Breast epithelium (tissue), 3 donors: Measurements from ENCODE around the gene MRPL37.

Experiments
- CTCF ChIP-seq, 3 donors: fragments of 450-650 bp; IDR thresholded peaks; one replicate each; pipeline ENCODE4 v1.5.1; 2016 to 2017; ENCODE audit warnings: antibody characterized with exemption in 3 of 3, mild to moderate bottlenecking in 3 of 3, moderate library complexity in 3 of 3
- POLR2A ChIP-seq: fragments of 450-650 bp; IDR thresholded peaks from one replicate; pipeline ENCODE4 v1.6.1; 2016; ENCODE audit warnings: antibody characterized with exemption, mild to moderate bottlenecking, moderate library complexity

GRCh38 chr1:54177726-54178125, 22.2 kb upstream of the MRPL37 start:
- TF ChIP-seq CTCF (IDR thresholded peaks at IDR 0.05) (no peak), POLR2A (no peak)
